ENCODE data around the gene SNCG. TPM values are rescaled to one million over a fixed set of nuclear protein-coding genes. Genes with fewer than 3 reads are reported as not detected.

Gene SNCG
- polyA plus RNA-seq, 2 of the 4 experiments (the other 2 are of a cell fraction), result 7.4 to 17.9 TPM

DNA sequence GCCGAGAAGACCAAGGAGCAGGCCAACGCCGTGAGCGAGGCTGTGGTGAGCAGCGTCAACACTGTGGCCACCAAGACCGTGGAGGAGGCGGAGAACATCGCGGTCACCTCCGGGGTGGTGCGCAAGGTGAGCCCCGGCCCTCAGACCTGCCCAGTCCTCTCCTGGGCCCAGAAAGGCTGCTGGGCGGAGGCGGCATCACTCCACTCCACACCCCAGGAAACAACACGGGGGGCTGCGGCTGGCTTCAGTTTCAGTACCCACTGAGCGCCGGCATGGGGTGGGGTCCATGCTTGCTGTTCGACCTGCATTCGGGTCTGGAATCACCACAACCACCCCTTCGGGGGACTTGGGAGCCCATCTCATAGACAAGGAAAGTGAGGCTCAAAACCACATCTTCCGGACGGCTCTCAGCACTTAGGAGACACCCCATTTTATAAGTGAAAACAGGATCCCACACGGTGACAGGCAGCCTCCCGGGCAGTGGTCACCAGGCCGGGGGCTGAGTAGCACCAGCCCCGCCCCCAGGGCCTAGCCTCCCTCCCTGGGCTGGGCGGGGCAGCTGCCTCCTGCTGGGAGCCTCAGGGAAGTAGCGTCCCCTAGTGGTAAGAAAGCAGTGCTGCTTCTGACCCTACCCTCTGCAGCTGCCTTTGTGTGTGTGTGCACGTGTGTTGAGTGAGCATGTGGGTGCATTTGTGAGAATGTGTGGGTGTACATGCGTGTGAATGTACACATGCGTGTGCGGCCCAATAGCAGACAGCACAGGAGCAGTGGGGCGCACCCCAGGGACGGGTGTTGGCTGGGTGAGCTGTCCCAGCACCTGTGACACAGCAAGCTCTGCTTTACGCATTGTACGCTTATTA is 1.8 kb downstream of the SNCG start:
- FAIRE-seq, result no peak

GRCh38 chr10:86960863-86961434 is 2.5 kb downstream of the SNCG start:
- ChIA-PET POLR2A (interaction anchor here (0.8 to 1.1 kb wide), 2 partner anchors 10 to 135 kb away, joined by 3 read pairs; no protein-coding TSS in a partner anchor), CTCF (interaction anchor here (1.2 to 5.6 kb wide), 6 partner anchors 7 to 135 kb away, joined by 4 to 23 read pairs (median 16); partner anchors contain the start of genes ADIRF and SHLD2)
- TF ChIP-seq PBX3 (IDR thresholded peaks at IDR 0.05), result no peak
- 0 out of 2 replicates have a peak, but pooled peaks have one; percentile 9 for TF ChIP-seq MAX (IDR thresholded peaks at IDR 0.05)
- ATAC-seq (no peak), FAIRE-seq (no peak), DNase-seq (ENCODE audit: low read depth in 1 of 2, low spot score in 1 of 2) (no peak)
- H3K9me3 ChIP-seq, result no peaks in the 10 kb centered on the region
- peak overlapping the region; percentile 76; the same call in 2 of the 3 replicates for H3K4me2 ChIP-seq
- H3K4me3 ChIP-seq, result no peak overlapping the region
- WGBS (ENCODE audit: missing lambda C conversion rate), result 86% methylated on average over 8 of the region's 9 CpGs
- peaks cover 39% of the 10 kb centered on the region for H3K4me1 ChIP-seq
- peak overlapping the region; percentile 68 to 89; a peak in 4 of 6 replicates for H3K27ac ChIP-seq

More for the DNA sequence above, 1.8 kb downstream of the SNCG start:
- no peak overlapping the region for H3K4me3 ChIP-seq
- DNase-seq (ENCODE audit: low read depth in 1 of 2, low spot score in 1 of 2), result peak in 1 of 2 experiments; percentile 84
- WGBS (ENCODE audit: missing lambda C conversion rate), result 76% methylated on average over 35 of the region's 37 CpGs
- TF ChIP-seq SMC3 (IDR thresholded peaks at IDR 0.05) (peak; percentile 50), MAZ (IDR thresholded peaks at IDR 0.05; ENCODE audit: borderline replicate concordance, low read depth, low read length) (0 out of 2 replicates have a peak, but pooled peaks have one; percentile 61), MAX (IDR thresholded peaks at IDR 0.05) (peak; percentile 74), HOXB13 (CRISPR knock-in tag; IDR thresholded peaks at IDR 0.05; ENCODE audit: low read depth) (no peak), KDM1A (IDR thresholded peaks at IDR 0.05; ENCODE audit: low read depth) (0 out of 2 replicates have a peak, but pooled peaks have one; percentile 27), ZSCAN20 (CRISPR knock-in tag; IDR thresholded peaks at IDR 0.05) (no peak), RAD21 (conservative IDR thresholded peaks at IDR 0.05 in 1 of 2, IDR thresholded peaks at IDR 0.05 in 1 of 2) (peak; percentile 64 to 82), TP53 (CRISPR knock-in tag; IDR thresholded peaks at IDR 0.05) (no peak)
- TF ChIP-seq, protein P1, sequence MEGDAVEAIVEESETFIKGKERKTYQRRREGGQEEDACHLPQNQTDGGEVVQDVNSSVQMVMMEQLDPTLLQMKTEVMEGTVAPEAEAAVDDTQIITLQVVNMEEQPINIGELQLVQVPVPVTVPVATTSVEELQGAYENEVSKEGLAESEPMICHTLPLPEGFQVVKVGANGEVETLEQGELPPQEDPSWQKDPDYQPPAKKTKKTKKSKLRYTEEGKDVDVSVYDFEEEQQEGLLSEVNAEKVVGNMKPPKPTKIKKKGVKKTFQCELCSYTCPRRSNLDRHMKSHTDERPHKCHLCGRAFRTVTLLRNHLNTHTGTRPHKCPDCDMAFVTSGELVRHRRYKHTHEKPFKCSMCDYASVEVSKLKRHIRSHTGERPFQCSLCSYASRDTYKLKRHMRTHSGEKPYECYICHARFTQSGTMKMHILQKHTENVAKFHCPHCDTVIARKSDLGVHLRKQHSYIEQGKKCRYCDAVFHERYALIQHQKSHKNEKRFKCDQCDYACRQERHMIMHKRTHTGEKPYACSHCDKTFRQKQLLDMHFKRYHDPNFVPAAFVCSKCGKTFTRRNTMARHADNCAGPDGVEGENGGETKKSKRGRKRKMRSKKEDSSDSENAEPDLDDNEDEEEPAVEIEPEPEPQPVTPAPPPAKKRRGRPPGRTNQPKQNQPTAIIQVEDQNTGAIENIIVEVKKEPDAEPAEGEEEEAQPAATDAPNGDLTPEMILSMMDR (IDR thresholded peaks at IDR 0.05), result peak; percentile 82
- H3K9me3 ChIP-seq, result no peaks in the 10 kb centered on the region
- POLR2A ChIA-PET, result interaction anchor here (0.8 to 1.2 kb wide), 3 partner anchors 10 to 135 kb away, joined by 3 read pairs; no protein-coding TSS in a partner anchor
- peak overlapping the region; percentile 76 for H3K4me2 ChIP-seq
- ATAC-seq, result peak; percentile 36 to 82
- peaks cover 39% of the 10 kb centered on the region for H3K4me1 ChIP-seq
- CTCF ChIA-PET, result interaction anchor here (0.6 to 5.6 kb wide), 9 partner anchors 8 to 136 kb away, joined by 3 to 23 read pairs (median 6); partner anchors contain the start of genes ADIRF and SHLD2
- H3K27ac ChIP-seq, result peak overlapping the region; percentile 68 to 89

- 84% methylated on average over 6 of the region's 12 CpGs for WGBS (ENCODE audit: missing lambda C conversion rate)
- no peak overlapping the region for H3K4me3 ChIP-seq
- ChIA-PET CTCF (interaction anchor here (0.7 to 3.4 kb wide), 3 partner anchors 15 to 61 kb away, joined by 3 to 23 read pairs (median 11); no protein-coding TSS in a partner anchor), POLR2A (no interaction called here)
- peak overlapping the region in 1 of 2 experiments; percentile 89; a peak in 2 of 6 replicates for H3K27ac ChIP-seq
- DNase-seq (ENCODE audit: low read depth in 1 of 2, low spot score in 1 of 2) (no peak), ATAC-seq (no peak), FAIRE-seq (no peak)
- TF ChIP-seq ESRRA (IDR thresholded peaks at IDR 0.05; ENCODE audit: borderline replicate concordance, low read length) (no peak), RNF2 (IDR thresholded peaks at IDR 0.05; ENCODE audit: borderline replicate concordance, low read depth) (no peak), EHMT2 (IDR thresholded peaks at IDR 0.05; ENCODE audit: low read depth) (no peak), ZFP36 (IDR thresholded peaks at IDR 0.05; ENCODE audit: borderline replicate concordance, partially characterized antibody) (no peak), SMC3 (IDR thresholded peaks at IDR 0.05) (no peak), PHF8 (IDR thresholded peaks at IDR 0.05; ENCODE audit: borderline replicate concordance, low read depth) (no peak), EP300 (IDR thresholded peaks at IDR 0.05) (no peak), HEYL (CRISPR knock-in tag; IDR thresholded peaks at IDR 0.05) (no peak), RCOR1 (IDR thresholded peaks at IDR 0.05; ENCODE audit: low read depth, low read length) (no peak)
- TF ChIP-seq, protein P2, sequence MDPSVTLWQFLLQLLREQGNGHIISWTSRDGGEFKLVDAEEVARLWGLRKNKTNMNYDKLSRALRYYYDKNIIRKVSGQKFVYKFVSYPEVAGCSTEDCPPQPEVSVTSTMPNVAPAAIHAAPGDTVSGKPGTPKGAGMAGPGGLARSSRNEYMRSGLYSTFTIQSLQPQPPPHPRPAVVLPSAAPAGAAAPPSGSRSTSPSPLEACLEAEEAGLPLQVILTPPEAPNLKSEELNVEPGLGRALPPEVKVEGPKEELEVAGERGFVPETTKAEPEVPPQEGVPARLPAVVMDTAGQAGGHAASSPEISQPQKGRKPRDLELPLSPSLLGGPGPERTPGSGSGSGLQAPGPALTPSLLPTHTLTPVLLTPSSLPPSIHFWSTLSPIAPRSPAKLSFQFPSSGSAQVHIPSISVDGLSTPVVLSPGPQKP (IDR thresholded peaks at IDR 0.05; ENCODE audit: low read depth, low read length), result no peak
- TF ChIP-seq, protein P3, sequence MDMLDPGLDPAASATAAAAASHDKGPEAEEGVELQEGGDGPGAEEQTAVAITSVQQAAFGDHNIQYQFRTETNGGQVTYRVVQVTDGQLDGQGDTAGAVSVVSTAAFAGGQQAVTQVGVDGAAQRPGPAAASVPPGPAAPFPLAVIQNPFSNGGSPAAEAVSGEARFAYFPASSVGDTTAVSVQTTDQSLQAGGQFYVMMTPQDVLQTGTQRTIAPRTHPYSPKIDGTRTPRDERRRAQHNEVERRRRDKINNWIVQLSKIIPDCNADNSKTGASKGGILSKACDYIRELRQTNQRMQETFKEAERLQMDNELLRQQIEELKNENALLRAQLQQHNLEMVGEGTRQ (IDR thresholded peaks at IDR 0.05), result no peak
- peaks cover 43% of the 10 kb centered on the region for H3K4me1 ChIP-seq
- no peaks in the 10 kb centered on the region for H3K9me3 ChIP-seq
- no peak overlapping the region for H3K4me2 ChIP-seq
These were observed 3.2 kb downstream of the SNCG start for GRCh38 chr10:86961481-86962091.
